HG03060 (cell line): ENCODE data around the gene NPAS1.

ENCODE experiments used
- ATAC-seq: cut with Tn5 transposase; IDR thresholded peaks from one replicate; pipeline ENCODE4 v1.9.1; 2021; ENCODE audit warnings: low read depth, moderate number of reproducible peaks; ENCODE audit not compliant: unreplicated experiment

NPAS1 gene, protein sequence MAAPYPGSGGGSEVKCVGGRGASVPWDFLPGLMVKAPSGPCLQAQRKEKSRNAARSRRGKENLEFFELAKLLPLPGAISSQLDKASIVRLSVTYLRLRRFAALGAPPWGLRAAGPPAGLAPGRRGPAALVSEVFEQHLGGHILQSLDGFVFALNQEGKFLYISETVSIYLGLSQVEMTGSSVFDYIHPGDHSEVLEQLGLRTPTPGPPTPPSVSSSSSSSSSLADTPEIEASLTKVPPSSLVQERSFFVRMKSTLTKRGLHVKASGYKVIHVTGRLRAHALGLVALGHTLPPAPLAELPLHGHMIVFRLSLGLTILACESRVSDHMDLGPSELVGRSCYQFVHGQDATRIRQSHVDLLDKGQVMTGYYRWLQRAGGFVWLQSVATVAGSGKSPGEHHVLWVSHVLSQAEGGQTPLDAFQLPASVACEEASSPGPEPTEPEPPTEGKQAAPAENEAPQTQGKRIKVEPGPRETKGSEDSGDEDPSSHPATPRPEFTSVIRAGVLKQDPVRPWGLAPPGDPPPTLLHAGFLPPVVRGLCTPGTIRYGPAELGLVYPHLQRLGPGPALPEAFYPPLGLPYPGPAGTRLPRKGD

DNA sequence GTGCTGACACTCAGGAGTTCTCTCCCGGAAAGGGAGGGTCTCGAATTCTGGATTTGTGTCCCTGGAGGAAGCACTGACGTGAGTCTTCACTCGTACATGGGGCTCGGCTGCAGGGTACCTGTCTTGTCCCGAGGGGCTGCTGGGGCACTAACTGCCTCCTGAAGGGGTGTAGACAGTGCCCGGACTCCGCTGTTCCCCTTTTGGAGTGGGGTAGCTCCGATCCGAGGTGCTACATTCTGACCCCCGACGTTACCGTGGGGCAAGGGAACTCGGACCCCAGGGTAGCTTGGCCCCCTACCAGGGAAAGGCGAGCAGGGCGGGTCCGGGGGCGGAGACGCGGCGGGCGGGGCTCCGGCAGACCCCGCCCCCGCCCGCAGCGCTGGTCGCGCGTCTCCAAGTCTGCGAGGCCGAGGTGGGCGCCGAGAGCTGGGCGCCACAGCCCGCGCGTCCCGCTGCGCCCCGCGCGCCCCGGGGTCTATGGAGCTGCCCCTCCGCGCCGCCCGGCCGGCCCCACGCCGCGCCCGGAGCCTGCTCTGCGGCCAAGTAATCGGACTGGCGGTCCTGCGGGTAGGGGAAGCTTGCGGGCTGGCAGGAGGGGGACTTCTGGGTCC is at the start of gene NPAS1:
Gene NPAS1, plus strand, starts transcription at position 407 of the 611 bp plus-strand sequence. CDS start 1,211 bp downstream, outside the sequence.
- ATAC-seq = no peak

DNA sequence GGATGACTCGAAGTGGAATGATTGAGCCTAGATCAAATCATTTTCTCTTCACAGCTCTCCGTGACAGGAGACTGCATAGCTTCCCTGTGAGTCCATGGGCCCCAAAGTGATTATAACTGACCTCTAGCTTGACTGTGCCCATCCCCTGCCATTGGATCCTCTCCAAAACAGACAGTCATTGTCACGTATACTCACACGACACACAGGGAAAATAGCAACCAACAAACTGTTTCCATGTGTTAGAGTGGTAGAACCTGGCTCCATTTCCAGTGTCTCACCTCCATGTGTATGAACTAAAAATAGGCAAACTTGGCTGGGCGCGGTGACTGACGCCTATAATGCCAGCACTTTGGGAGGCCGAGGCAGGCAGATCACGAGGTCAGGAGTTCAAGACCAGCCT is 48.8 kb upstream of the NPAS1 start:
- ATAC-seq = no peak

DNA sequence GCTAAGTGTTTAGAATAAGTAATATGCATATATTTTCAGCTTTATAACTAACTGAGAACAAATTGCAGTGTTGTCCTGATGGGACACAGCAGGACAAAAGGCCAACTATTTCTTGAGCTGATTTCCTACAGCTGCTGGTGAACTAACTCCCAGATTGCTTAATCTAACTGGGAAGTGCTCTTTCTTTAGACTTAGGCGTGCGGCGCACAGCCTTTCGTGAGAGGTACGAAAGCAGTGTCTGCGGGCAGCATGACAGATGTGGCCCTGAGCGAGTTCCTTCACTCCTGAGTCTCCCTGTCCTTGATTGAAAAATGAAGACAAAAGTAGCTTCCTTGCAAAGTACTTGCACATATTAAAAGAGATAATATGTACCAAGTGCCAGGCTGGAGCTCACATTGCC is 47.3 kb upstream of the NPAS1 start:
- no peak for ATAC-seq

DNA sequence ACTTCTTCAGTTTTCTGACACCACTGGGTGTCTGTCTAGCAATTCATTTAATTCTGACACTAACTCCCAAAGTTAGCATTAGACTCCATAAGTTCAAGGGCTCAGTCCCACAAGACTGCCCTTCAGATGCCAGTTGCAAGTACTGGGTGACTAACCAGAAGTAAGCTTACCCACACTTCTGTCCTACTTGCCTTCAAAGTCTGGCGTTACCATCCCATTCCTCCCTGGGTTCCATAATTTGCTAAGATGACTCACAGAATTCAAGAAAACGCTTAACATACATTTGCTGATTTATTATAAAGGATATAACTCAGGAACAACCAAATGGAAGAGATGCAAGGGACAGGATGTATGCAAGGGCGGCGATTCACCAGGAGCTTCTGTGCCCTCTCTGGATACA is 45.5 kb upstream of the NPAS1 start:
- ATAC-seq = no peak

DNA sequence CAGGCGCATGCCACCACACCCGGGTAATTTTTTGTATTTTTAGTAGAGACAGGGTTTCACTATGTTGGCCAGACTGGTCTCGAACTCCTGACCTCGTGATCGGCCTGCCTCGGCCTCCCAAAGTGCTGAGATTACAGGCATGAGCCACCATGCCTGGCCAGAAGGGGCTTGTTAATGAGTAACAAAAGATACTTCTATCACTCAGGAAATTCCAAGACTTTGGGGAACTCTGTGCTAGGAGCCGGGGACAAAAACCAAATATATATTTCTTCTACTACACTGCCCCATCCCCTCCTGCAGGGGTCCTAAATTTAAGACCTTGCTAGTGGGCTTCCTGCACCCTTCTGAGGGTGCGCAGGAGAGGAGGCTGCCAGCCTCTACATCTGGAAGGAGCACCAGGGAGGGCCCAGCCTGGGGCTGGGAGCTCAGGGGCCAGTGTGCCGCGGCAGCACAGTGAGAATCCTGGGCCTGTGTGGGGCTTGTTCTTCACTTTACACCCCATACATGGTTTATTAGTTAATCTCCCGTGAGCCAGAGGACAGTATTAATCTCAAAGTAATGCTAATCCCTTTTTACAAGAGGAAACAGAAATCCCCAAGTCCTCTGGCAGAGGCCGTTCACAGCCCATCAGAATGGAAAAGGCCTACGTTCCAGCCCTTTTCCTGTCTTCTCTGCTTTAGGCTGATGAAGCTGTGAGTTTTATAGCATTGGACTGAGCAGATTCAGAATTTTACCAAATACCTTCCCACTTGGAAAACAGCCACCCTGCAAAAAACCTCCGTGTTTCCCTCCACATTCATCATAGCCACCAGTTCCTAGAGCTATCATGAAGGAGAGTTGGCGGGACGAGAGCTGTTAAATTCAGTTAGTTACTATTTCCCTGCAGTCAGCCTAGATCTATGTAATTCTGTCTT is 44.4 kb upstream of the NPAS1 start:
- no peak for ATAC-seq

DNA sequence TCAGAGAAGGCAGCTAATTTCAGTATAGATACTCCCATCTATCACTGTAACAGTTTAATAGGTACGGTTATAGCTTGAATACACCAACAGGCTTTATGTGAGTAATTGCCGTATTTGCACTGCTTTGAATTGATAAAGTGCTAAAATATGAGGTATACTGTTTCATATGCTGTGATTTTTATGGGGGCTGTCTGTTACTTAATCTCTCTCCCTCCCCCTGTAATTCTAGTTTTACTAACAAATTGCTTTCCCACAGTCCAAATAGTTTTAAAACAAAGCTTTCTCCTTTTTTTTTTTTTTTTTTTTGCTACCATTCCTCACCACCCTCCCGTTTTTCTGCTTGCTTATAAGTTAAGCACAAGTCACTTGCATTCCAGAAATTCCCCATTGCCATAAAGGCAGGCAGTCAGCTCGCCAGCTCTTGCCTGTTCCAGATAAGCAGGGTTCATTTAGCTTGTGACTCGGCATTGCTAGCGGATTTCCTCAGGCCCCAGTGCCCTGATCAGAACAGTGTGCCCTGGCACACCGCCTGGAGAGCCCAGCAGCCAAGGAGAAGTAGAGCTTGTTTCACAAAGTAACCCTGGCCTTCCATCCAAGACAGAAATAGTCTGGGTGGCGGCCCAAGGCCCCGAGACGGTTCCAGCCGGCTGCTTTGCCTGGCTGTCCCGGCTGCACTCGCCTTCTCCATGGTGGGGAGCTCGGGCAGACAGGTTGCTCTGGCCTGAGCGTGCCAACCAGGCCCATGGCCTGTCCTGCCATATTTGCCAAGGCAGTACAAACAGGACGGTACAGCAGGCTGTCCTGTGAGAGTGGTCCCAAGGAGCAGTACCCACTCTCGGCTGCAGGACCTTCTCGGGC is 43.5 kb upstream of the NPAS1 start:
- no peak for ATAC-seq

DNA sequence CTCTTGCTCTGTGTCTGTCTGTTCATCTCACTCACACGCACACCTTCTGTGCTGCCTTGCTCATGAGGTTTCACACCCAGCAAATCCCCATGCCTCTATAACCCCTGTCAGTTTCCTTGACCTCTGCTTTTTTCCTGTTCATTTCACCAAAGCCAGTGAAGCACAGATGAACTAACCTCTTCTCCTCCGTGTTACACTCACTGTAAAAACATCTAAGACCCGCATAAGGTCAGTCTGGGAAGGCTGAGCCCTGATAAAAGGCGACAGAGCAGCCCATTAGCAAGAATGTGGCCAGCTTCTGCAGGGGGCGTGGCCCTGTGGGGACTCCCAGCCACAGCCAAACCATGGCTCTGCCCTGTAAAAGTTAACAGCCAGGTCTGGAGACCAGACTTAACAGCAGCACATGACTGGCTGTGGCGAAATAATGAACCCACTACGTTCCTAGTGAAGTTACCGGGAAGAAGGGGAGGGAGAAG is 42.8 kb upstream of the NPAS1 start:
- no peak for ATAC-seq

DNA sequence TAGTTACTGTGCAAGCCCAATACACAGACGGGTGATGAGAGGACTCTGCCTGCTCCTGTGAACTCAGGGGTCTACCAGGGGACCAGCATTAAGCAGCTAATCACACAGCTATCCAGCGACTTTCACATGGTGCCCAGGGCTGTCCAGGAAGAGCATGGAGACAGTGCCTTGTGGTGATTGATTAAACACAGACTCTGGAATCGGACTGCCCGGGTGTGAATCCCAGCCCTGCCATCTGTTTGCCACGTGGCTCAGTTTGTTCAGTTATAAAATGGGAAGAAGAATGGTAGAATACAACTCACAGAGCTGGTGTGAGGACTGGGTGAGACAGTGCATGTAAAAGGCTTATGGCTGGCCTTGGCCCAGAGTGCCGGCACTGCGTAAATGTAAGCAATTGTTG is 42.1 kb upstream of the NPAS1 start:
- no peak for ATAC-seq

DNA sequence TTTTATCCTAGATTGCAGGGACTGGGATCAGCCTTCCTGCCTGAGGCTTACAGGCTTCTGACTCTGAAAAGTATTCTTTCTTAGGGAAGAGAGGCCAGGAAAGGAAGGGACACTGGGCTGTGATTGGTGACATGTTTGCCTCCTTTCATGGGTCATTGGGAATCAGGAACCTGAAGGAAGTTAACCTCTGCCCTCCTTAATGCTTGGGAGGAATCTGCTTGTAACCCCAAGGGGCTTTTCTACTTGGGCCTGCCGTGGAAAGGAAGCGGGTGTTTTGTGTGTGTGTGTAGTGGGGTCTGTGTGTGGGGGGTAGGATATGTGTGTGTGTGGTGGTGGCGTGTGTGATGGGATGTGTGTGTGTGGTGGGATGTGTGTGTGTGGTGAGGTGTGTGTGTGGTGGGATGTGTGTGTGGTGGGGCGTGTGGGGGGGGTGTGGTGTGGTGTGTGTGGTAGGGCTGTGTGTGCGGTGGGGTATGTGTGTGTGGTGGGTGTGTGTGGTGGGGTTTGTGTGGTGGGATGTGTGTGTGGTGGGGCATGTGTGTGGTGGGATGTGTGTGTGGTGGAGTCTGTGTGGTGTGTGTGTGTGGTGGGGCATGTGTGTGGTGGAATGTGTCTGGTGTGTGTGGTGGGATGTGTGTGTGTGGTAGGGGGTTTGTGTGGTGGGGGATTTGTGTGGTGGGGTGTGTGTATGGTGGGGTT is 41.3 kb upstream of the NPAS1 start:
- no peak for ATAC-seq

DNA sequence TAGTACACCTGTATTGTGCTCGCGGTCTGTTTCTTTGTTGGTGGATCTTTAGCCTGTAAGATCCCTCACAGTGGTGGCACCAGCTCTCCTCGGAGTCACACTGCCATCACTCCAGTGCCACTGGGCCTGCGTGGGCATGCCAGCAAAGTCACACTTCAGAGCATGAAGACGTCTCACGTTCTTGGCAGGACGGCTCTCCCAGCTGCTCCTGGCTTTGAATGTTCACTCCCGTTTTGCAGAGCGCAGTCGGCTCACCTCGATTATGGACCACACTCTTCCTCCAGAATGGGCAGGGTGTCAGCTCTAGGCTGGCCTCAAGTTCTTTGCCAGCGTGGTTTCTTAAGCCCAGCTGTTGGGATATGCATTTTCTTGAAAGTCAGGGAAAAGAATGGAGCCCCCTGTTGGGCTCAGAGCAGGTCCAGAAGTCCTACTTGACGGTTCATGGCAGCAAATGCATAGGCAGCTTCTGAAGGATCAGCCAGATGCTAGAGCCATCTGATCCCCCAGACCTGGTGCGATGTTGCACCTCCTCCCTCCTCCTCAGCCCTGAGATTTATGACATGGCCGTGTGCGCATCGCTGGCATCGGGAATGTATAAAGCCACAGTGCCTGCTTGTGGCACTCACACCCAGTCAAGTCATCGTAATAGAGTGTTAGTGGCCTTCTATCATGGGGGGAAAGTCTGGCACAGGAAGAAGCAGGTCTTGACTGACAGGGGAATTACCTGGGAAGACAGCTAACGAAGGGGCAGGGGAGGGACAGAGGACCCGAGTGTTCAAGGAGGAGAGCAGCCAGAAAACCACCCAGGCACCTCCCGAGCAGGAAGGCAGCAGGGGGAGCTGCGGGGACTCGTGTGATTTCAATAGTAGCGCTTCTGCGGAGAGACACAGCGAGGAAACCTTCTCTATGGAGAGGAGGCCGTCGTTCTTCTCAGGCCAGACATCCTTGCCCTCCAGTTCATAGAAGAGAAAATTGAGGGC is 40.2 kb upstream of the NPAS1 start:
- ATAC-seq = no peak

DNA sequence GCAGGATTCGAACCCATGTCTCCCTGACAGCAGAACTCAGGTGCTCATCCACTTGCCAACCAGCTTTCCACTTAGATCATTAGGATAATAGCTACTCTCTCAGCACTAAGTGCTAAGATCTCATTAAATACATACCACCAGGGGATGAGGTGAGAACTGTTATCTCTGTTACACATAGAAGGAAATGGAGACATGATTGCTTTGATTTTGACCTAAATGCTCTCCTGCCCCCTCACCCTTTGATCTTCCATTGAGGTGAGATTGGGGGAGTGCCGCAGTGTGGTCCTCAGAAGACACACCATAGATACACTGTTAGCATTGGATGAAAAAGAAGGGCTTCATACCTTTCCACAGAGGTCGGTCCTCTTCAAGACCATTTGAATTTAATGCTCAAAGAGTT is 38.9 kb upstream of the NPAS1 start:
- ATAC-seq = no peak

DNA sequence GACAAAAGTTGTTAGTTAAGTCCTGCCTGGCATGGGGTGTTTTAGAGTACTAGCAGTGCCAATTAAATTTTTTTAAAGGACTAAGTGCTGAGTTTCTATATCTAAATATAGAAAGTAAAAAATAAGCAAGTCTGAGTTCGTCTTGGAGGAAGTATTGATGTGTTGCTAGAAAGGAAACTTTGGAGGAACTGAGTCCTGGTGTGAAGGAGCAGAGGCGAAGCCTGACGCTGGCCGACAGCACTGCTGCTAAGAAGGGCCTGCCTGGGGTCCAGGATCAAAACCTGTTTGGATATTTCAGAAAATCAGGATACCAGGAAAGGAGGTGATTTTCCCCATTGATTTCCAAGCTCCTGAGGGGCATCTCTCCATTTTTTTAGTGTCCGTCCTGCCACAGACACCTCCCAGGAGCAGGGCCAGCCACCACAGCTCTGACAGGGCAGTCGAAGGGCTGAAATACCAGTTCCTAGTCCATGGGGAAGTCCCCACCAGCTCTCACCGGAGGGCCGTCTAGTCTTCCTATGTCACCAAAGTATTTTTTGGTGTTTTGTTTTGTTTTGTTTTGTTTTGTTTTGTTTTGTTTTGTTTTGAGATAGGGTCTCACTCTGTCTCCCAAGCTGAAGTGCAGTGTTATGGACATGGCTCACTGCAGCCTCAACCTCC is 38.2 kb upstream of the NPAS1 start:
- no peak for ATAC-seq

DNA sequence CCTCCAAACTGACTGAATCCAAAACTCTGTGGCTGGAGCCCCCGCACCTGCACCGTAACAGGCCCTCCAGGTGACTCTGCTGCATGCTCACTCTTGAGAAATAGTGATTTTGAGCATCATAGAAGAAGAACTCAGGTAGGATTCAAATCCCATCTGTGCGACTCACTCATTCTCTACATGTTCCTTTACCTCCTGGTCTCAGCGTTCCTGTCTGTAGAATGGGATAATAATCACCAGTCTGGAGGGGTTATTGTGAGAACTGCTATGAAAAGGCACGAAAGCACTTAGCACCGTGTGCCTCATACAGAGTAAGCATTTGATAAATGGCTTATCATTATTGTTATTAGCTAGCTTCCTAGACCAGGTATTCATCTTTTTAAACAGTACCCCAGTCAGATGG is 36.5 kb upstream of the NPAS1 start:
- no peak for ATAC-seq

DNA sequence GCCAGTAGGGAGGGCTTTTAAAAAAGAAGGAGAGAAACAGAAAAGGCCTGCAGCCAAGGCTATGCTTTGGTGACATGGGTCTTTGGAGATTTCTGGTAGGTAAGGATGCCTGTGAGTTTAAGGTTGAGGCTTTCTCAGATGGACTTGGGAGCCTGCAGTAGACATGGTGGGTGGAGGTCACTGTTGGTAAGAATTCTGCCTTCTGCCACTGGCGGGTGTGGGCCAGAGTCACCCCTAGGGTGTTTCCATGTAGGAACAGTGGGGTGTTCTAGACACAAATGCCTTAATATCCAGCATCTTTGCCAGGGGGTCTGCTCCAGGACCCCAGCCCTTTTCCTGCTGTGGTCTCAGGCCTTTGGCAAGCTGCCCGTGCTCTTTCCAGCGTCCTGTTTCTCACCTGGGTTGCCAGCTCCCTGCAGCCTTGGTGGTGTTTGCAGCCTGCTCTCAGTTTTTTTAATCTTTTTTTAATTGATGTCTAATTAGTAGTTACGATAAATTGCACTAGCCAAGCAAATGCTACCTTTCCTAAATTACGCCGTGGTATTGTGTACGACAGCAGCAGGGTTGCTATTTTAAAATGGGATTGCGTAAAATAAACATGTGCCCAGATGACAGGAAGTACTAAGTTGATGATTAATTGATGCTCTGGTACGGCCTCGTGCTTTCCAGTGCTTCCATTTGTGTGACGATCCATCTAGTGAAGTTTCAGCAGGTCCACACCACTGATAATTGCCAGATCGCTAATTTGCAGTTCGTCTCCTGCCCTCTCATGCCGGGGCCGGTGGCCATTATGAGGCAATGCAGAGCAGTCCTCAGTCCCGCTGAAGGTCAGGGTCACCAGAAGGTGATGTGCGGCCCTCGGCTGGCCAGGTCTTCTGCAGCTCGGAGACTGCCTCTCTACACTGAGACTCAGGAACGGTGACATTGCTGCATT is 35.3 kb upstream of the NPAS1 start:
- no peak for ATAC-seq

DNA sequence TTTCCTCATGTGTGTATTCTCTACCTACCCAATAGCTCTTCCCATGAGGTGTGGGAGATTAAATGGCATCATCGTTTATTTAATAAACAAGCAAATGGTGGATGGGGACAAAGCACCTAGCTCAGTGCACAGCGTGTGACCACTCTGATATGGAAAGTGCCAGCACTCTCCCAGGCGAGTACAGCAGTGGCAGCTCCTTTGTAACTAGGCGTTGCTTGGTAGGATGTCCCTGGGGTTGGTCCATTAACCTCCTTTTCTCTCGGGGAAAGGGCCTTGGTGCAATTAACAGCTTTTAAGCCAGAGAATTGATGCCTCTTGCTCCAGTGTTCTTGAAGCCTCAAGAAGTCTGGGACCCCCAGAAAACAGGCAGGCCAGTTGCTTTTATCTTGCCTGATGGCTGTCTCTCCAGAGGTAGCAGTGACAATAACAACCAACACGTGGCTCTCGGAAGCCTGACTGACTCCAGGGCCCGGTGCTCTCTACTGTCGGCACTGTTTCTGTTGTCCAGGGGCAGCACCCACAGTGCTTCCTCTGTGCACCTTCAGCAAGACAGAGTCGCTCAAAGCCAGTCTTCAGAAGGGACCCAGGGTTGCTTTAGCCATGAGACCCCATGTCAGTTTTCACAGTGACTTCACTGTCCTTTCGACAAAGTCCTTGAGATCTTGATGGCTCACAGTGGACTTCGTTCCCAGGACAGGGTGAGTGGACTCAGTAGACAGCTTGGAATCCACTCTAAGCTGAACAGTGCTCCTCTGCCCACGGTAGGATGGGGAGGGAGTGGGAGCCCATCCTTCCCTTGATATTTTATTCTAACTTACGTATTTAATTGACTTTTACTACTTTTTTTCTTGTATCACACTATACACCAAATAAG is 33.9 kb upstream of the NPAS1 start:
- ATAC-seq = no peak
